Heart right ventricle (tissue), 16 donors: ENCODE results near the gene LDLRAD1. TPM values are rescaled to one million over a fixed set of nuclear protein-coding genes. Genes with fewer than 3 reads are reported as not detected.
"Not testable (repeated sequence)": the region's sequence is repeated elsewhere in the genome, so short reads cannot be mapped to it uniquely, and the experiment has no call there.

Source experiments
- ATAC-seq, 8 donors: fragments of 200-7000 bp; cut with Tn5 transposase; one replicate each; pipeline ENCODE4 v1.9.1; 2020; ENCODE audit warnings: mild to moderate bottlenecking in 8 of 8, moderate library complexity in 8 of 8, moderate number of reproducible peaks in 1 of 8
- DNase-seq, 2 donors: peaks; one replicate each; pipeline ENCODE4 v3.0.0-alpha.2; 2020
- H3K27ac ChIP-seq, 10 donors: fragments of 200-600 bp; sonication (generic) in 2 of 10; one replicate each; pipeline versions ENCODE4 v1.5.0 to v1.8.0; 2020 to 2022; ENCODE audit warnings: mild to moderate bottlenecking in 3 of 10
- H3K27me3 ChIP-seq, 7 donors: fragments of 200-600 bp; one replicate each; pipeline ENCODE4 v1.8.0; 2021 to 2022; ENCODE audit warnings: mild to moderate bottlenecking in 2 of 7
- H3K36me3 ChIP-seq, 9 donors: fragments of 200-600 bp; sonication (generic) in 1 of 9; one replicate each; pipeline versions ENCODE4 v1.5.0 to v1.8.0; 2020 to 2022; ENCODE audit warnings: mild to moderate bottlenecking in 2 of 9
- H3K4me1 ChIP-seq, 9 donors: fragments of 200-600 bp; sonication (generic) in 1 of 9; one replicate each; pipeline versions ENCODE4 v1.5.0 to v1.8.0; 2020 to 2022; ENCODE audit warnings: mild to moderate bottlenecking in 4 of 9
- H3K4me3 ChIP-seq, 10 donors: fragments of 200-600 bp; sonication (generic) in 2 of 10; one replicate each; pipeline versions ENCODE4 v1.5.0 to v1.8.0; 2020 to 2022; ENCODE audit warnings: mild to moderate bottlenecking in 7 of 10, moderate library complexity in 2 of 10
- H3K9me3 ChIP-seq, 11 donors: fragments of 200-600 bp in 10 of 11; sonication (generic) in 2 of 11; one replicate each; pipeline versions ENCODE4 v1.5.0 to v1.8.0; 2013 to 2022; ENCODE audit warnings: mild to moderate bottlenecking in 2 of 11, control low read depth in 1 of 11, moderate library complexity in 1 of 11
- CTCF ChIP-seq, 9 donors: fragments of 200-600 bp; sonication (generic) in 2 of 9; IDR thresholded peaks; one replicate each; pipeline versions ENCODE4 v1.5.0 to v1.8.0; 2021 to 2022; ENCODE audit warnings: antibody characterized with exemption in 9 of 9, mild to moderate bottlenecking in 5 of 9, moderate library complexity in 1 of 9
- WGBS, 2 donors: extraction: QIAGEN DNeasy Blood & Tissue Kit; methylation state at CpG; one replicate each; pipeline ENCODE4 v1.1.7; 2013; ENCODE audit warnings: inconsistent platforms in 1 of 2; 5-methylcytosine and 5-hydroxymethylcytosine counted together
- intact Hi-C, 10 donors: fragments of 100-400 bp; cut with DNase I; formaldehyde crosslinking; loops; one replicate each; pipeline versions ENCODE4 v1.11.1 to v1.14.2; 2022
- polyA plus RNA-seq, 2 donors: library from polyadenylated mRNA; stranded (reverse); fragments of 200-250 nt; gene quantifications; one replicate each; pipeline ENCODE4 v1.2.3, GENCODE V29; 2013
- total RNA-seq, 10 donors: library from RNA; stranded (reverse); fragmentation: NEBNext Ultra II Directional in 3 of 10; extraction: Animal tissue kit (Norgen Biotek cat#: 25700) in 3 of 10; gene quantifications; one replicate each; pipeline versions ENCODE4 v1.2.1 to v1.2.4, GENCODE V29; 2021 to 2023
- donor health status: Arrhythmogenic right ventricular cardiomyopathy.
- donor health status: ischemic (EF 13 %, LVEDD 7.1; RV severe dilation, severe dysfunction).
- donor health status: healthy with polysubstance abuse.
- donor health status: DM: no; HTN: yes; CAD: no.
- donor health status: DM: no; HTN: no; CAD: no.
- donor health status: ischemic (EF 25% LVEDD 6.9; RV normal size, moderate dysfunction).
- donor health status: ischemic (EF 25% LVEDD 5.7; RV mildly dilated, moderate dysfunction).
- donor health status: healthy.
- donor health status: DM: yes; HTN: yes; CAD: no.
- donor health status: Ischemic cardiomyopathy.
- donor health status: ischemic (EF 35%, LVEDD 5.7; RV mildly dilated, moderate dysfunction).
- donor health status: nonischemic (EF 11% LVEDD 7.7; RV severe dilation, severe dysfunction).
- donor health status: DM: yes; HTN: yes; CAD: no.
- donor health status: PGD.
- donor health status: ischemic (EF 29% LVEDD 5.4; RV normal size, mild dysfunction).
- donor health status: nonischemic (EF 23%, LVEDD 6.1; RV moderate dilation, normal function).

LDLRAD1 gene
- total and polyA plus RNA-seq, 12 donors = not detected

DNA sequence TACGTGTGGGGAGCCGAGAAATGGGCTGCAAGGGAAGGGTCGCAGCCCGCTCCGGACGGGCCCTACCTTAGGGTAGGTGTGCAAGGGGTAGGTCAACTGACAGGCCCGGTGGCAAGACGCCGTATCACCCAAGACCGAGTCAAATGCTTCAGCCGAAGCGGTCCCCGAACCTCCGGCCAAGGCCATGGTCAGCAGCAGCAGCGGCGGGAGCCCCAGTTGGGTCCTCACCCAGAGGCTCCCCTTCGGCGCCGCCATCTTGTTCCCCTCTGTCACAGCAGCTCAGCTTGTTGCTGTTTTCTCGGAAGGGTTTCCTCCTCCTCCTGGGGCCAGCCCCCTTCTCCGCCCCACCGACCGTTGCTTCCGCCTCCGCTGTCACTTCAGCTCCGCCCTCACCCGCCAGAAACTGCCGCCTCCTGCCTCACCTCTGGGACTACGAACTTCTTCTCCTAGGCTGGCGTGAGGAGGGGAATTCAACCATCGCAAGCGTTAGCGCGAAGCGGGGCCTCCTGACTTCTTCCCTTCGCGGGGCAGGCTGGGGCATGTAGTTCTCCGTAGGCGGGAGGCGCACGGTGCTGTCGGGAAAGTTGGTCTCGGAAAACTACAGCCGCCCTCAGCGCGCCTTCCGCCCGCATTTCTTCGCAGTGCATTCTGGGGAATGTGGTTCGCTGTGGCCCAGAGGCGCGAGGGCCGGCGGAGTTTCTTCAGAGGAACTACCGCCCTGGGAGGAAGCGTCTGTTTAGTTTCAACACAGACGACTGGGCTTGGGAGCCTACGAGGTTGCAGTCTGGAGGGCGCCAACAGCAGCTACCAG lies 35.2 kb upstream of the LDLRAD1 start, which contains the start of the genes TCEANC2 and TMEM59:
TCEANC2 (plus strand) TSS at position 675 of the 811 bp plus-strand sequence. CDS start 815 bp downstream, outside the sequence.
TMEM59 (minus strand) TSS at position 271 of the 811 bp plus-strand sequence; CDS start at position 255, 16 bp downstream.
- Histone ChIP-seq H3K27me3 (no peaks in the 10 kb centered on the region), H3K4me1 (peaks cover 9 to 56% (median 49%) of the 10 kb centered on the region in 9 donors), H3K9me3 (no peaks in the 10 kb centered on the region), H3K4me3 (peak within 1 kb of the TSS; percentile 78 to 93 (median 85)), H3K36me3 (peaks cover 0 to 9% (median 0%) of the 10 kb centered on the region in 9 donors), H3K27ac (peak within 1 kb of the TSS; percentile 81 to 98 (median 95))
- WGBS, 2 donors = 0 to 1% methylated on average over 59 of the region's 59 CpGs
- intact Hi-C loops = loop anchor here in 4 of 10 donors (5.0 to 10.0 kb wide), 7 partner anchors 106 to 662 kb away; partner anchors contain the start of genes IFT25 (in 2 of the 4), LRRC42 (in 2 of the 4), SSBP3 (in 1 of the 4) and TTC4 (in 1 of the 4)
- peak; percentile 96 to 98 (median 97) for ATAC-seq
- no peak for TF ChIP-seq CTCF (IDR thresholded peaks at IDR 0.05)
- peak; percentile 96 to 98 for DNase-seq

GRCh38 chr1:54052431-54052933 lies 34.5 kb upstream of the LDLRAD1 start:
- peak overlapping the region; percentile 81 to 98 (median 95) for H3K27ac ChIP-seq
- TF ChIP-seq CTCF (IDR thresholded peaks at IDR 0.05) = no peak
- peak in 7 of 8 donors; percentile 16 to 38 (median 24) for ATAC-seq
- peaks cover 0 to 3% (median 0%) of the 10 kb centered on the region in 9 donors for H3K36me3 ChIP-seq
- 0% methylated on average over 23 of the region's 23 CpGs for WGBS, 2 donors
- peaks cover 9 to 62% (median 55%) of the 10 kb centered on the region in 9 donors for H3K4me1 ChIP-seq
- peak in 1 of 2 donors; percentile 25 for DNase-seq
- peak overlapping the region; percentile 78 to 93 (median 85) for H3K4me3 ChIP-seq
- H3K9me3 ChIP-seq = no peaks in the 10 kb centered on the region
- no peaks in the 10 kb centered on the region for H3K27me3 ChIP-seq
- intact Hi-C loops = loop anchor here in 4 of 10 donors (5.0 to 10.0 kb wide), 7 partner anchors 105 to 662 kb away; partner anchors contain the start of genes IFT25 (in 2 of the 4), LRRC42 (in 2 of the 4), SSBP3 (in 1 of the 4) and TTC4 (in 1 of the 4)

GRCh38 chr1:54051933-54052430 lies 34.0 kb upstream of the LDLRAD1 start:
- Histone ChIP-seq H3K4me3 (peak overlapping the region; percentile 78 to 93 (median 85)), H3K4me1 (peaks cover 9 to 67% (median 60%) of the 10 kb centered on the region in 9 donors), H3K27ac (peak overlapping the region in 9 of 10 donors; percentile 85 to 98 (median 95)), H3K9me3 (no peaks in the 10 kb centered on the region), H3K36me3 (peaks cover 0 to 3% (median 0%) of the 10 kb centered on the region in 9 donors), H3K27me3 (no peaks in the 10 kb centered on the region)
- TF ChIP-seq CTCF (IDR thresholded peaks at IDR 0.05) = no peak
- WGBS, 2 donors = 4 to 5% methylated on average over 8 of the region's 8 CpGs
- DNase-seq (no peak), ATAC-seq (no peak)
- intact Hi-C loops = loop anchor here in 4 of 10 donors (5.0 to 10.0 kb wide), 7 partner anchors 105 to 663 kb away; partner anchors contain the start of genes IFT25 (in 2 of the 4), LRRC42 (in 2 of the 4), SSBP3 (in 1 of the 4) and TTC4 (in 1 of the 4)

- H3K27me3 ChIP-seq, ATAC-seq, H3K9me3 ChIP-seq, H3K27ac ChIP-seq, H3K4me3 ChIP-seq, DNase-seq: not testable (repeated sequence)
- peaks cover 9 to 81% (median 73%) of the 10 kb centered on the region in 9 donors for H3K4me1 ChIP-seq
- 96 to 97% methylated on average over 12 of the region's 12 CpGs for WGBS, 2 donors
- intact Hi-C loops = loop anchor here in 4 of 10 donors (5.0 to 10.0 kb wide), 7 partner anchors 103 to 664 kb away; partner anchors contain the start of genes IFT25 (in 2 of the 4), LRRC42 (in 2 of the 4), SSBP3 (in 1 of the 4) and TTC4 (in 1 of the 4)
- H3K36me3 ChIP-seq = peaks cover 0 to 12% (median 0%) of the 10 kb centered on the region in 9 donors
These were observed 32.4 kb upstream of the LDLRAD1 start for GRCh38 chr1:54050435-54050834.
